ENCODE data around the gene KDM3B. TPM values are rescaled to one million over a fixed set of nuclear protein-coding genes. Genes with fewer than 3 reads are reported as not detected.

Gene KDM3B
- total RNA-seq, 4 donors from 2014 or later, result 55.3 to 85.2 (median 68.1) TPM

- DNase-seq, result no peak
- H3K9me3 ChIP-seq, result no peaks in the 10 kb centered on the region
- no peaks in the 10 kb centered on the region for H3K27me3 ChIP-seq
- H3K27ac ChIP-seq, result no peak overlapping the region
- peaks cover 0 to 32% (median 7%) of the 10 kb centered on the region in 4 donors for H3K4me1 ChIP-seq
- TF ChIP-seq CTCF (IDR thresholded peaks at IDR 0.05) (no peak), POLR2A (IDR thresholded peaks at IDR 0.05) (no peak)
- no peaks in the 10 kb centered on the region for H3K36me3 ChIP-seq
- H3K4me3 ChIP-seq, result peak overlapping the region in 2 of 4 donors; percentile 78 to 93
Observed at GRCh38 chr5:138467711-138468132, 115.2 kb downstream of the KDM3B start.

- H3K36me3 ChIP-seq, result no peaks in the 10 kb centered on the region
- H3K4me1 ChIP-seq, result peaks cover 0 to 29% (median 7%) of the 10 kb centered on the region in 4 donors
- TF ChIP-seq CTCF (IDR thresholded peaks at IDR 0.05) (no peak), POLR2A (IDR thresholded peaks at IDR 0.05) (no peak)
- no peaks in the 10 kb centered on the region for H3K9me3 ChIP-seq
- H3K27ac ChIP-seq, result no peak overlapping the region
- H3K27me3 ChIP-seq, result no peaks in the 10 kb centered on the region
- no peak for DNase-seq
- H3K4me3 ChIP-seq, result no peak overlapping the region
Observed at GRCh38 chr5:138468133-138468965, 115.9 kb downstream of the KDM3B start.

DNA sequence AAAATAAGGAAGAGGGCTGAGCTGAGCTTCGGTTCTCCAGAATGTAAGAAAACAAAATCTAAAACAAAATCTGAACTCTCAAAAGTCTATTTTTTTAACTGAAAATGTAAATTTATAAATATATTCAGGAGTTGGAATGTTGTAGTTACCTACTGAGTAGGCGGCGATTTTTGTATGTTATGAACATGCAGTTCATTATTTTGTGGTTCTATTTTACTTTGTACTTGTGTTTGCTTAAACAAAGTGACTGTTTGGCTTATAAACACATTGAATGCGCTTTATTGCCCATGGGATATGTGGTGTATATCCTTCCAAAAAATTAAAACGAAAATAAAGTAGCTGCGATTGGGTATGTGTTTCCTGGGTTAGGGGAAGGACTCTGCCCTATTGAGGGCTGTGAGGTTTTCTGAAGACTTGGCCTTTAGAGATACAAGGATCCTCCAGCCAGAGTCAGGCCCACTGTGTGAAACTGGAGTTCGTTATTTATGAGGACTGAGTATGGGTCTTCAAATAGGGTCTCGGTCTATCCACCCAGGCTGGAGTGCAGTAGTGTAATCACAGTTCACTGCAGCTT is 116.6 kb downstream of the KDM3B start:
- DNase-seq, result no peak
- Histone ChIP-seq H3K27ac (no peak overlapping the region), H3K9me3 (no peaks in the 10 kb centered on the region), H3K36me3 (no peaks in the 10 kb centered on the region), H3K27me3 (no peaks in the 10 kb centered on the region), H3K4me3 (no peak overlapping the region), H3K4me1 (peaks cover 0 to 27% (median 5%) of the 10 kb centered on the region in 4 donors)
- TF ChIP-seq CTCF (IDR thresholded peaks at IDR 0.05) (no peak), POLR2A (IDR thresholded peaks at IDR 0.05) (peak in 1 of 2 donors; percentile 11)

GRCh38 chr5:138469540-138470321 is 117.2 kb downstream of the KDM3B start:
- Histone ChIP-seq H3K4me3 (no peak overlapping the region), H3K27me3 (no peaks in the 10 kb centered on the region), H3K9me3 (no peaks in the 10 kb centered on the region), H3K4me1 (peaks cover 0 to 27% (median 5%) of the 10 kb centered on the region in 4 donors), H3K36me3 (no peaks in the 10 kb centered on the region), H3K27ac (no peak overlapping the region)
- no peak for DNase-seq
- TF ChIP-seq POLR2A (IDR thresholded peaks at IDR 0.05) (no peak), CTCF (IDR thresholded peaks at IDR 0.05) (no peak)

GRCh38 chr5:138470322-138471051 is 118.0 kb downstream of the KDM3B start:
- H3K4me1 ChIP-seq, result peaks cover 0 to 27% (median 5%) of the 10 kb centered on the region in 4 donors
- TF ChIP-seq CTCF (IDR thresholded peaks at IDR 0.05) (no peak), POLR2A (IDR thresholded peaks at IDR 0.05) (no peak)
- no peaks in the 10 kb centered on the region for H3K9me3 ChIP-seq
- H3K27me3 ChIP-seq, result no peaks in the 10 kb centered on the region
- H3K27ac ChIP-seq, result no peak overlapping the region
- no peak for DNase-seq
- H3K4me3 ChIP-seq, result no peak overlapping the region
- no peaks in the 10 kb centered on the region for H3K36me3 ChIP-seq
